K562 (cell line): ENCODE measurements around the gene QRFP. TPM values are rescaled to one million over a fixed set of nuclear protein-coding genes. Genes with fewer than 3 reads are reported as not detected.
A peak's percentile ranks its signal among the peaks of the same experiment; 100 is the strongest.

Experiments used
- ATAC-seq: fragments of 200-7000 bp; cut with Tn5 transposase; 3 replicates; pipeline ENCODE4 v1.9.1; 2020; ENCODE audit warnings: moderate library complexity
- BruUV-seq: library from RNA; stranded (reverse); fragments of 400-500 nt; replicated peaks from 2 replicates; lab custom pipeline; 2021; lab: Mats Ljungman, UMichigan
- CTCF ChIA-PET: fragments of 300-600 bp; formaldehyde crosslinking; extraction: SDS; loops from one replicate; lab custom pipeline; 2021; ENCODE audit warnings: low intra/inter-chr PET ratio; lab: Yijun Ruan, JAX
- POLR2A ChIA-PET: fragments of 300-600, 350-650 bp; sonication (Branson Sonifier 250); formaldehyde crosslinking; extraction: SDS; loops from one replicate; lab custom pipeline; 2021; ENCODE audit warnings: antibody characterized with exemption, inconsistent platforms; lab: Yijun Ruan, JAX
- DNase-seq, 4 experiments: peaks; one replicate each; pipeline versions ENCODE4 v3.0.0 to v3.0.0-alpha.2; 2011 to 2018; ENCODE audit warnings: low spot score in 3 of 4, mixed read lengths in 3 of 4; ENCODE audit errors: extremely low read depth in 1 of 4
- FAIRE-seq: peaks from 2 replicates; lab custom pipeline; 2011; peaks lifted over from hg19 to GRCh38; lab: Jason Lieb, UNC
- H2AFZ ChIP-seq: 2 replicates; pipeline ENCODE4 v1.6.0; 2011; ENCODE audit warnings: low read depth, low read length, control low read depth, inconsistent platforms
- H3K27ac ChIP-seq: fragments of 200-600 bp; 3 replicates; pipeline ENCODE4 v1.8.0; 2011; ENCODE audit warnings: low read depth, mild to moderate bottlenecking, control low read depth, inconsistent platforms, low read length, moderate library complexity, mixed read lengths; ENCODE audit errors: extremely low read depth
- H3K27me3 ChIP-seq, 2 experiments: fragments of 300-600 bp in 1 of 2; 2 replicates in 1 of 2; 3 replicates in 1 of 2; pipeline versions ENCODE4 v1.6.0 to v1.8.0; 2011; ENCODE audit warnings: inconsistent platforms in 2 of 2, low read length in 2 of 2, mild to moderate bottlenecking in 1 of 2, mixed read lengths in 1 of 2, moderate library complexity in 1 of 2; ENCODE audit not compliant: control insufficient read depth in 2 of 2, insufficient read depth in 2 of 2
- H3K36me3 ChIP-seq: fragments of 300-600 bp; 3 replicates; pipeline ENCODE4 v1.8.0; 2011; ENCODE audit warnings: mild to moderate bottlenecking, low read length, inconsistent platforms; ENCODE audit not compliant: control insufficient read depth, insufficient read depth
- H3K4me1 ChIP-seq, 2 experiments: fragments of 200-600 bp in 1 of 2; replicated peaks in 1 of 2; 2 replicates in 1 of 2; 3 replicates in 1 of 2; pipeline versions ENCODE4 v1.5.1 to v1.8.0; 2011; ENCODE audit warnings: inconsistent platforms in 2 of 2, low read length in 2 of 2, mild to moderate bottlenecking in 1 of 2, mixed read lengths in 1 of 2, moderate library complexity in 1 of 2; ENCODE audit not compliant: control insufficient read depth in 2 of 2, insufficient read depth in 2 of 2
- H3K4me2 ChIP-seq: 2 replicates; pipeline ENCODE4 v1.6.1; 2011; ENCODE audit warnings: low read length, control low read depth, inconsistent platforms, mixed read lengths; ENCODE audit not compliant: insufficient read depth
- H3K4me3 ChIP-seq: fragments of 200-600 bp; sonication (generic), shearing (Covaris generic); 2 replicates; pipeline ENCODE4 v1.5.1; 2016; ENCODE audit warnings: control low read depth, inconsistent platforms
- H3K79me2 ChIP-seq: fragments of 200-600 bp; 3 replicates; pipeline ENCODE4 v1.8.0; 2011; ENCODE audit warnings: low read length, inconsistent platforms; ENCODE audit not compliant: control insufficient read depth, insufficient read depth
- H3K9ac ChIP-seq, 2 experiments: 2 replicates each; pipeline versions ENCODE4 v1.6.0 to v1.6.1; 2011; ENCODE audit warnings: low read depth in 2 of 2, low read length in 2 of 2, control low read depth in 1 of 2, inconsistent platforms in 1 of 2, mild to moderate bottlenecking in 1 of 2, mixed read lengths in 1 of 2; ENCODE audit not compliant: insufficient read depth in 1 of 2
- H3K9me1 ChIP-seq: one replicate; pipeline ENCODE4 v1.6.0; 2011; ENCODE audit warnings: inconsistent platforms, mild to moderate bottlenecking, low read length, moderate library complexity; ENCODE audit not compliant: control insufficient read depth, insufficient read depth
- H3K9me3 ChIP-seq: replicated peaks from 2 replicates; pipeline ENCODE4 v1.5.1; 2011; ENCODE audit warnings: low read depth, low read length, inconsistent platforms; ENCODE audit not compliant: control insufficient read depth, insufficient read depth
- H4K20me1 ChIP-seq: replicated peaks from 2 replicates; pipeline ENCODE4 v1.6.1; 2011; ENCODE audit warnings: low read length, inconsistent platforms, mixed read lengths; ENCODE audit not compliant: control insufficient read depth, insufficient read depth
- ARID1B ChIP-seq: fragments of 450-650 bp; IDR thresholded peaks from 2 replicates; pipeline ENCODE4 v1.6.1; 2016; ENCODE audit warnings: antibody characterized with exemption, mild to moderate bottlenecking, inconsistent platforms
- BHLHE40 ChIP-seq: IDR thresholded peaks from 2 replicates; pipeline ENCODE4 v1.6.1; 2011; ENCODE audit warnings: low read length, improper control_type of control experiment
- CHD7 ChIP-seq: fragments of 200-600 bp; sonication (generic); IDR thresholded peaks from one replicate; pipeline ENCODE4 v1.6.1; 2012; ENCODE audit warnings: mild to moderate bottlenecking, low read depth, low read length, inconsistent platforms
- ELF4 ChIP-seq: fragments of 450-650 bp; formaldehyde crosslinking; IDR thresholded peaks from 2 replicates; pipeline ENCODE4 v1.4.0; 2022; ENCODE audit warnings: missing genetic modification characterization
- GTF2B ChIP-seq: IDR thresholded peaks from 2 replicates; pipeline ENCODE4 v1.6.1; 2011; ENCODE audit not compliant: insufficient read length; ENCODE audit errors: extremely low read depth
- KLF6 ChIP-seq: fragments of 250-450 bp; sonication (Bioruptor Pico); IDR thresholded peaks from 2 replicates; pipeline ENCODE4 v1.4.0; 2020; ENCODE audit warnings: mild to moderate bottlenecking, moderate library complexity, borderline replicate concordance
- RBM22 ChIP-seq: fragments of 200-400 bp; formaldehyde crosslinking; IDR thresholded peaks from 2 replicates; pipeline ENCODE4 v1.6.1; 2018; ENCODE audit warnings: low read length, low read depth; ENCODE audit not compliant: poor library complexity, severe bottlenecking
- TRIM24 ChIP-seq, 2 experiments: fragments of 450-650 bp; IDR thresholded peaks; 2 replicates each; pipeline ENCODE4 v1.6.1; 2016
- ZNF324 ChIP-seq: fragments of 250-450 bp; sonication (Bioruptor Pico); IDR thresholded peaks from 2 replicates; pipeline ENCODE4 v1.4.0; 2020; ENCODE audit warnings: mild to moderate bottlenecking
- WGBS: fragments of 100-300 bp; shearing (Covaris generic); methylation state at CpG from one replicate; pipeline ENCODE4 v1.1.6; 2016; ENCODE audit warnings: low coverage, mixed read lengths; ENCODE audit not compliant: insufficient coverage; ENCODE audit errors: missing lambda C conversion rate; 5-methylcytosine and 5-hydroxymethylcytosine counted together
- in situ Hi-C: fragments of 300-500 bp; cut with MboI; formaldehyde crosslinking; loops from 4 replicates; pipeline ENCODE4 v1.15.0; 2018; ENCODE audit warnings: inconsistent platforms, mixed read lengths
- intact Hi-C: fragments of 100-400 bp; cut with micrococcal nuclease; formaldehyde crosslinking; loops from 2 replicates; pipeline ENCODE4 v1.14.2; 2022
- polyA plus RNA-seq, 8 experiments: library from polyadenylated mRNA; depleted of rRNA in 4 of 8; stranded (reverse) in 5 of 8; unstranded in 3 of 8; fragments of >200 nt; fragmentation: Nextera tagmentation in 2 of 8; fragmentation: Illumina TruSeq in 1 of 8; extraction: Ambion mirVana in 2 of 8; extraction: Trizol in 1 of 8; gene quantifications; 2 replicates each; pipeline versions ENCODE4 v1.2.1 to v1.2.3, GENCODE V29; 2011 to 2014; ENCODE audit warnings: inconsistent platforms in 1 of 8, missing spikeins in 1 of 8
- total RNA-seq, 7 experiments: library from RNA; depleted of rRNA in 6 of 7; stranded (reverse); fragments of >200 nt in 6 of 7; fragmentation: Illumina TruSeq in 2 of 7; extraction: Trizol in 2 of 7; gene quantifications; 2 replicates each; pipeline versions ENCODE4 v1.2.1 to v1.2.3, GENCODE V29; 2011 to 2021; ENCODE audit warnings: low replicate concordance in 1 of 7

Gene QRFP
- total and polyA plus RNA-seq, 9 of the 15 experiments (the other 6 are each of a cell fraction or from before 2014, with no cell fraction given), result not detected

GRCh38 chr9:130872912-130873503 is 23.6 kb downstream of the QRFP start:
- CTCF ChIA-PET, result interaction anchor here (13.1 kb wide), 1 partner anchor 174 kb away, joined by 201 read pairs; no protein-coding TSS in a partner anchor
- intact Hi-C loops, result no loop called here
- WGBS, result 92% methylated on average over 15 of the region's 15 CpGs
- TF ChIP-seq BHLHE40 (no peak), ZNF324 (CRISPR knock-in tag) (no peak), RBM22 (no peak), CHD7 (no peak), TRIM24 (IDR thresholded peaks at IDR 0.05) (no peak), ELF4 (no peak), GTF2B (no peak), ARID1B (no peak), KLF6 (CRISPR knock-in tag) (no peak)

More at GRCh38 chr9:130872912-130873503, 23.6 kb downstream of the QRFP start:
- no peaks in the 10 kb centered on the region for H3K79me2 ChIP-seq
- peaks cover 35% of the 10 kb centered on the region for H4K20me1 ChIP-seq
- in situ Hi-C loops, result loop anchor here (5.0 kb wide), 1 partner anchor 124 kb away; no protein-coding TSS in a partner anchor
- DNase-seq (peak in 2 of 4 experiments; percentile 58 to 62), ATAC-seq (no peak), FAIRE-seq (no peak)
- no peak overlapping the region for H3K27ac ChIP-seq
- H3K36me3 ChIP-seq, result peaks cover 63% of the 10 kb centered on the region
- H3K4me1 ChIP-seq, result no peaks in the 10 kb centered on the region
- H3K9me3 ChIP-seq, result no peaks in the 10 kb centered on the region
- peaks cover 3% of the 10 kb centered on the region for H3K9me1 ChIP-seq
- H3K9ac ChIP-seq, result peak overlapping the region in 1 of 2 experiments; percentile 6; a peak in 1 of 4 replicates
- POLR2A ChIA-PET, result interaction anchor here (0.6 to 15.4 kb wide), 7 partner anchors 13 to 190 kb away, joined by 3 to 220 read pairs (median 3); no protein-coding TSS in a partner anchor
- no peak overlapping the region for H3K4me3 ChIP-seq
- no peak overlapping the region for H2AFZ ChIP-seq
- H3K27me3 ChIP-seq, result no peaks in the 10 kb centered on the region
- H3K4me2 ChIP-seq, result no peak overlapping the region
- no TSS peak for BruUV-seq
